Liver (tissue), 9 donors: Measurements from ENCODE around the gene IGF1. TPM values are rescaled to one million over a fixed set of nuclear protein-coding genes. Genes with fewer than 3 reads are reported as not detected.

Experiments
- DNase-seq: peaks from one replicate; pipeline ENCODE4 v3.0.0-alpha.2; 2017; ENCODE audit warnings: low spot score
- H3K27ac ChIP-seq, 2 donors: one replicate each; pipeline ENCODE4 v1.7.0; 2013; ENCODE audit warnings: inconsistent platforms in 2 of 2, low read length in 2 of 2, control low read depth in 1 of 2, low read depth in 1 of 2, mild to moderate bottlenecking in 1 of 2
- H3K27me3 ChIP-seq, 4 donors: one replicate each; pipeline versions ENCODE4 v1.6.1 to v1.7.0; 2013; ENCODE audit warnings: low read length in 3 of 4, inconsistent platforms in 1 of 4, mild to moderate bottlenecking in 1 of 4, moderate library complexity in 1 of 4; ENCODE audit not compliant: control insufficient read depth in 4 of 4, insufficient read depth in 4 of 4
- H3K36me3 ChIP-seq, 4 donors: one replicate each; pipeline versions ENCODE4 v1.6.1 to v1.7.0; 2013; ENCODE audit warnings: low read length in 3 of 4, mild to moderate bottlenecking in 3 of 4, low read depth in 1 of 4, moderate library complexity in 1 of 4; ENCODE audit not compliant: control insufficient read depth in 4 of 4, insufficient read depth in 3 of 4
- H3K4me1 ChIP-seq, 4 donors: one replicate each; pipeline versions ENCODE4 v1.6.1 to v1.7.0; 2013; ENCODE audit warnings: low read length in 3 of 4, mild to moderate bottlenecking in 3 of 4, moderate library complexity in 1 of 4; ENCODE audit not compliant: control insufficient read depth in 4 of 4, insufficient read depth in 4 of 4
- H3K4me3 ChIP-seq, 3 donors: one replicate each; pipeline versions ENCODE4 v1.6.1 to v1.7.0; 2013; ENCODE audit warnings: low read length in 3 of 3, control low read depth in 1 of 3, low read depth in 1 of 3, mild to moderate bottlenecking in 1 of 3
- H3K9ac ChIP-seq, 2 donors: one replicate each; pipeline ENCODE4 v1.7.0; 2013; ENCODE audit warnings: low read length in 2 of 2, mild to moderate bottlenecking in 2 of 2, moderate library complexity in 2 of 2, control low read depth in 1 of 2, low read depth in 1 of 2
- H3K9me3 ChIP-seq, 4 donors: one replicate each; pipeline versions ENCODE4 v1.6.1 to v1.7.0; 2013; ENCODE audit warnings: low read length in 3 of 4; ENCODE audit not compliant: control insufficient read depth in 4 of 4
- EGR1 ChIP-seq, 2 donors: IDR thresholded peaks; 2 replicates each; pipeline ENCODE4 v1.6.1; 2016 to 2018; ENCODE audit warnings: antibody characterized with exemption in 2 of 2, low read depth in 2 of 2
- FOXA1 ChIP-seq: IDR thresholded peaks from 2 replicates; pipeline ENCODE4 v1.6.1; 2016; ENCODE audit warnings: antibody characterized with exemption
- FOXA2 ChIP-seq: IDR thresholded peaks from 2 replicates; pipeline ENCODE4 v1.6.1; 2016; ENCODE audit warnings: antibody characterized with exemption
- GABPA ChIP-seq, 2 donors: IDR thresholded peaks in 1 of 2; conservative IDR thresholded peaks in 1 of 2; 2 replicates each; pipeline ENCODE4 v1.6.1; 2016; ENCODE audit warnings: antibody characterized with exemption in 2 of 2, mild to moderate bottlenecking in 1 of 2, moderate library complexity in 1 of 2
- HNF4A ChIP-seq, 2 donors: conservative IDR thresholded peaks; 2 replicates each; pipeline ENCODE4 v1.6.1; 2016; ENCODE audit warnings: antibody characterized with exemption in 2 of 2, mild to moderate bottlenecking in 2 of 2
- HNF4G ChIP-seq: IDR thresholded peaks from 2 replicates; pipeline ENCODE4 v1.6.1; 2016; ENCODE audit warnings: antibody characterized with exemption
- JUND ChIP-seq, 2 donors: IDR thresholded peaks; 2 replicates each; pipeline ENCODE4 v1.6.1; 2016; ENCODE audit warnings: antibody characterized with exemption in 2 of 2
- MAX ChIP-seq: IDR thresholded peaks from 2 replicates; pipeline ENCODE4 v1.6.1; 2016; ENCODE audit warnings: antibody characterized with exemption
- NR2F2 ChIP-seq: IDR thresholded peaks from 2 replicates; pipeline ENCODE4 v1.6.1; 2016; ENCODE audit warnings: antibody characterized with exemption
- RAD21 ChIP-seq, 2 donors: IDR thresholded peaks; 2 replicates each; pipeline ENCODE4 v1.6.1; 2016; ENCODE audit warnings: antibody characterized with exemption in 2 of 2, mild to moderate bottlenecking in 2 of 2
- RXRA ChIP-seq, 2 donors: IDR thresholded peaks; 2 replicates each; pipeline ENCODE4 v1.6.1; 2017 to 2018; ENCODE audit warnings: antibody characterized with exemption in 2 of 2, mild to moderate bottlenecking in 1 of 2
- SP1 ChIP-seq: IDR thresholded peaks from 2 replicates; pipeline ENCODE4 v1.6.1; 2018; ENCODE audit warnings: antibody characterized with exemption, mild to moderate bottlenecking
- TAF1 ChIP-seq: conservative IDR thresholded peaks from 2 replicates; pipeline ENCODE4 v1.6.1; 2016; ENCODE audit warnings: antibody characterized with exemption, mild to moderate bottlenecking
- YY1 ChIP-seq: IDR thresholded peaks from 2 replicates; pipeline ENCODE4 v1.6.1; 2016; ENCODE audit warnings: antibody characterized with exemption, mild to moderate bottlenecking
- WGBS: extraction: QIAGEN DNeasy Blood & Tissue Kit; methylation state at CpG from one replicate; pipeline ENCODE4 v1.1.7; 2013; 5-methylcytosine and 5-hydroxymethylcytosine counted together
- polyA plus RNA-seq, 2 donors: library from polyadenylated mRNA; stranded (reverse) in 1 of 2; unstranded in 1 of 2; fragments of 200-250 nt in 1 of 2; fragments of >200 nt in 1 of 2; fragmentation: Nextera tagmentation in 1 of 2; extraction: Ambion mirVana in 1 of 2; gene quantifications; one replicate each; pipeline versions ENCODE4 v1.2.1 to v1.2.3, GENCODE V29; 2013 to 2015
- total RNA-seq, 2 donors: library from RNA; depleted of rRNA; stranded (reverse); fragments of >200 nt; gene quantifications; one replicate each; pipeline ENCODE4 v1.2.3, GENCODE V29; 2014
- TF ChIP-seq, protein P1 (sequence below): IDR thresholded peaks from 2 replicates; pipeline ENCODE4 v1.6.1; 2016; ENCODE audit warnings: antibody characterized with exemption
- TF ChIP-seq, protein P2 (sequence below): IDR thresholded peaks from 2 replicates; pipeline ENCODE4 v1.6.1; 2016; ENCODE audit warnings: antibody characterized with exemption
- TF ChIP-seq, protein P3 (sequence below): IDR thresholded peaks from 2 replicates; pipeline ENCODE4 v1.6.1; 2016; ENCODE audit warnings: antibody characterized with exemption, mild to moderate bottlenecking
- TF ChIP-seq, protein P4 (sequence below): fragments of 150-350 bp; IDR thresholded peaks from 2 replicates; pipeline ENCODE4 v1.5.1; 2017; ENCODE audit warnings: improper control_type of control experiment, low read depth, low read length; ENCODE audit not compliant: missing input control
- donor health status: healthy.
- donor health status: healthy.
- donor health status: healthy.
- donor health status: healthy.
- donor health status: healthy.

IGF1 gene
- total and polyA plus RNA-seq, 4 donors = 0.61 to 118 (median 33.3) TPM

DNA sequence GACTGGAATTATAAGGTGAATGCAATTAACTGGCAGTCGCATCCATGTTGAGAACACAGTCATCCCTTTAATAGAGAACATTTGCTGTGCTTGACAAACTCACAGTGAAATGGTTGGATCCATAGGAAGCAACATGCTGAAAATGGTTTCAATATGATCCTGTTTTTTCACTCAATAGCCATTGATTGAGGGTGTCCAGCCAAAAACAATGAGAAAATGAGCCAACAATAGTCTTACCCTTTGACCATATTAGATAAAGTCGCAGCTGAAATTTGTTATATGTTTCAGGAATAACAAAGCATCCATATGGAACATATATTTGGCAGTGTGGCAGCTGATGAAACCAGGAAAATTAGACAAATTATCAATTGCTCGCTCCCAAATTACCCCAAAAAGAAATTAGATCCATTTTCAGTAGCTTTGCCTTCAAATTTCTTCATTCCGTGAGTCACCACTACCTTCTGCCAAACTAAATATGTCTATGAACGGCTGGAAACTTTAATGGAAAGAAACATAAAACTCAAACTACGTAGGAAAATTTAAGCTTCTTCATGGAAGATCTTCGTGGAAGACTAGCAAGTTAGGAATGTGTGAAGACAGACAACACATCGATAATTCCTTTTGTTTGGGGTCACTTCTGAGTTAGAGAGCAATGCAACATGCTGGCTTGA is 17.4 kb downstream of the IGF1 start:
- Histone ChIP-seq H3K27ac (peak overlapping the region; percentile 71 to 80), H3K9ac (no peak overlapping the region), H3K4me3 (no peak overlapping the region), H3K36me3 (no peaks in the 10 kb centered on the region), H3K9me3 (no peaks in the 10 kb centered on the region), H3K27me3 (no peaks in the 10 kb centered on the region), H3K4me1 (peaks cover 0 to 41% (median 24%) of the 10 kb centered on the region in 4 donors)
- no peak for DNase-seq
- WGBS = 44% methylated on average over 8 of the region's 8 CpGs
- TF ChIP-seq HNF4G (peak; percentile 9), EGR1 (IDR thresholded peaks at IDR 0.05; ENCODE audit: low read depth in 2 of 2) (peak in 1 of 2 donors; percentile 74), RAD21 (IDR thresholded peaks at IDR 0.05) (peak in 1 of 2 donors; percentile 20), JUND (IDR thresholded peaks at IDR 0.05) (peak; percentile 94 to 96), TAF1 (no peak), GABPA (IDR thresholded peaks at IDR 0.05 in 1 of 2, conservative IDR thresholded peaks at IDR 0.05 in 1 of 2) (no peak), RXRA (IDR thresholded peaks at IDR 0.05) (peak; percentile 16 to 50), YY1 (peak; percentile 89), MAX (no peak), SP1 (no peak), HNF4A (conservative IDR thresholded peaks at IDR 0.05) (peak in 1 of 2 donors; percentile 43)
- TF ChIP-seq, protein P1, sequence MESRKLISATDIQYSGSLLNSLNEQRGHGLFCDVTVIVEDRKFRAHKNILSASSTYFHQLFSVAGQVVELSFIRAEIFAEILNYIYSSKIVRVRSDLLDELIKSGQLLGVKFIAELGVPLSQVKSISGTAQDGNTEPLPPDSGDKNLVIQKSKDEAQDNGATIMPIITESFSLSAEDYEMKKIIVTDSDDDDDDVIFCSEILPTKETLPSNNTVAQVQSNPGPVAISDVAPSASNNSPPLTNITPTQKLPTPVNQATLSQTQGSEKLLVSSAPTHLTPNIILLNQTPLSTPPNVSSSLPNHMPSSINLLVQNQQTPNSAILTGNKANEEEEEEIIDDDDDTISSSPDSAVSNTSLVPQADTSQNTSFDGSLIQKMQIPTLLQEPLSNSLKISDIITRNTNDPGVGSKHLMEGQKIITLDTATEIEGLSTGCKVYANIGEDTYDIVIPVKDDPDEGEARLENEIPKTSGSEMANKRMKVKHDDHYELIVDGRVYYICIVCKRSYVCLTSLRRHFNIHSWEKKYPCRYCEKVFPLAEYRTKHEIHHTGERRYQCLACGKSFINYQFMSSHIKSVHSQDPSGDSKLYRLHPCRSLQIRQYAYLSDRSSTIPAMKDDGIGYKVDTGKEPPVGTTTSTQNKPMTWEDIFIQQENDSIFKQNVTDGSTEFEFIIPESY = no peak
- TF ChIP-seq, protein P2, sequence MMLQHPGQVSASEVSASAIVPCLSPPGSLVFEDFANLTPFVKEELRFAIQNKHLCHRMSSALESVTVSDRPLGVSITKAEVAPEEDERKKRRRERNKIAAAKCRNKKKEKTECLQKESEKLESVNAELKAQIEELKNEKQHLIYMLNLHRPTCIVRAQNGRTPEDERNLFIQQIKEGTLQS = peak; percentile 79

GRCh38 chr12:102462386-102462785 is 18.0 kb downstream of the IGF1 start:
- 95% methylated on average over 1 of the region's 1 CpG for WGBS
- Histone ChIP-seq H3K4me1 (peaks cover 0 to 40% (median 23%) of the 10 kb centered on the region in 4 donors), H3K4me3 (no peak overlapping the region), H3K9me3 (no peaks in the 10 kb centered on the region), H3K9ac (no peak overlapping the region), H3K27ac (peak overlapping the region; percentile 58 to 71), H3K36me3 (no peaks in the 10 kb centered on the region), H3K27me3 (no peaks in the 10 kb centered on the region)
- TF ChIP-seq GABPA (IDR thresholded peaks at IDR 0.05 in 1 of 2, conservative IDR thresholded peaks at IDR 0.05 in 1 of 2) = no peak
- TF ChIP-seq FOXA2 = no peak
- TF ChIP-seq, protein P3, sequence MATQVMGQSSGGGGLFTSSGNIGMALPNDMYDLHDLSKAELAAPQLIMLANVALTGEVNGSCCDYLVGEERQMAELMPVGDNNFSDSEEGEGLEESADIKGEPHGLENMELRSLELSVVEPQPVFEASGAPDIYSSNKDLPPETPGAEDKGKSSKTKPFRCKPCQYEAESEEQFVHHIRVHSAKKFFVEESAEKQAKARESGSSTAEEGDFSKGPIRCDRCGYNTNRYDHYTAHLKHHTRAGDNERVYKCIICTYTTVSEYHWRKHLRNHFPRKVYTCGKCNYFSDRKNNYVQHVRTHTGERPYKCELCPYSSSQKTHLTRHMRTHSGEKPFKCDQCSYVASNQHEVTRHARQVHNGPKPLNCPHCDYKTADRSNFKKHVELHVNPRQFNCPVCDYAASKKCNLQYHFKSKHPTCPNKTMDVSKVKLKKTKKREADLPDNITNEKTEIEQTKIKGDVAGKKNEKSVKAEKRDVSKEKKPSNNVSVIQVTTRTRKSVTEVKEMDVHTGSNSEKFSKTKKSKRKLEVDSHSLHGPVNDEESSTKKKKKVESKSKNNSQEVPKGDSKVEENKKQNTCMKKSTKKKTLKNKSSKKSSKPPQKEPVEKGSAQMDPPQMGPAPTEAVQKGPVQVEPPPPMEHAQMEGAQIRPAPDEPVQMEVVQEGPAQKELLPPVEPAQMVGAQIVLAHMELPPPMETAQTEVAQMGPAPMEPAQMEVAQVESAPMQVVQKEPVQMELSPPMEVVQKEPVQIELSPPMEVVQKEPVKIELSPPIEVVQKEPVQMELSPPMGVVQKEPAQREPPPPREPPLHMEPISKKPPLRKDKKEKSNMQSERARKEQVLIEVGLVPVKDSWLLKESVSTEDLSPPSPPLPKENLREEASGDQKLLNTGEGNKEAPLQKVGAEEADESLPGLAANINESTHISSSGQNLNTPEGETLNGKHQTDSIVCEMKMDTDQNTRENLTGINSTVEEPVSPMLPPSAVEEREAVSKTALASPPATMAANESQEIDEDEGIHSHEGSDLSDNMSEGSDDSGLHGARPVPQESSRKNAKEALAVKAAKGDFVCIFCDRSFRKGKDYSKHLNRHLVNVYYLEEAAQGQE = no peak
- no peak for TF ChIP-seq FOXA1
- no peak for TF ChIP-seq MAX
- TF ChIP-seq RXRA (IDR thresholded peaks at IDR 0.05) = no peak
- TF ChIP-seq YY1 = no peak
- no peak for TF ChIP-seq EGR1 (IDR thresholded peaks at IDR 0.05; ENCODE audit: low read depth in 2 of 2)
- TF ChIP-seq, protein P4, sequence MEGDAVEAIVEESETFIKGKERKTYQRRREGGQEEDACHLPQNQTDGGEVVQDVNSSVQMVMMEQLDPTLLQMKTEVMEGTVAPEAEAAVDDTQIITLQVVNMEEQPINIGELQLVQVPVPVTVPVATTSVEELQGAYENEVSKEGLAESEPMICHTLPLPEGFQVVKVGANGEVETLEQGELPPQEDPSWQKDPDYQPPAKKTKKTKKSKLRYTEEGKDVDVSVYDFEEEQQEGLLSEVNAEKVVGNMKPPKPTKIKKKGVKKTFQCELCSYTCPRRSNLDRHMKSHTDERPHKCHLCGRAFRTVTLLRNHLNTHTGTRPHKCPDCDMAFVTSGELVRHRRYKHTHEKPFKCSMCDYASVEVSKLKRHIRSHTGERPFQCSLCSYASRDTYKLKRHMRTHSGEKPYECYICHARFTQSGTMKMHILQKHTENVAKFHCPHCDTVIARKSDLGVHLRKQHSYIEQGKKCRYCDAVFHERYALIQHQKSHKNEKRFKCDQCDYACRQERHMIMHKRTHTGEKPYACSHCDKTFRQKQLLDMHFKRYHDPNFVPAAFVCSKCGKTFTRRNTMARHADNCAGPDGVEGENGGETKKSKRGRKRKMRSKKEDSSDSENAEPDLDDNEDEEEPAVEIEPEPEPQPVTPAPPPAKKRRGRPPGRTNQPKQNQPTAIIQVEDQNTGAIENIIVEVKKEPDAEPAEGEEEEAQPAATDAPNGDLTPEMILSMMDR = no peak
- TF ChIP-seq HNF4A (conservative IDR thresholded peaks at IDR 0.05) = no peak
- no peak for TF ChIP-seq NR2F2
- TF ChIP-seq, protein P1 = no peak
- TF ChIP-seq TAF1 = no peak
- TF ChIP-seq JUND (IDR thresholded peaks at IDR 0.05) = no peak
- TF ChIP-seq, protein P2 = no peak
- TF ChIP-seq HNF4G = no peak
- DNase-seq = no peak
